Ishikawa (cell line): ENCODE data around the gene ERP44.

Experiments
- CEBPB ChIP-seq: IDR thresholded peaks from 2 replicates; pipeline ENCODE4 v1.6.1; 2012
- CREB1 ChIP-seq: IDR thresholded peaks from 2 replicates; pipeline ENCODE4 v1.6.1; 2012; ENCODE audit warnings: low read depth
- EGR1 ChIP-seq: IDR thresholded peaks from 2 replicates; pipeline ENCODE4 v1.6.1; 2012
- EP300 ChIP-seq: IDR thresholded peaks from 2 replicates; pipeline ENCODE4 v1.6.1; 2012; ENCODE audit warnings: borderline replicate concordance
- FOXM1 ChIP-seq: IDR thresholded peaks from 2 replicates; pipeline ENCODE4 v1.6.1; 2012; ENCODE audit warnings: low read depth, borderline replicate concordance
- NFIC ChIP-seq: IDR thresholded peaks from 2 replicates; pipeline ENCODE4 v1.6.1; 2012
- RAD21 ChIP-seq: IDR thresholded peaks from 2 replicates; pipeline ENCODE4 v1.6.1; 2012; ENCODE audit warnings: low read depth
- TAF1 ChIP-seq: IDR thresholded peaks from 2 replicates; pipeline ENCODE4 v1.6.1; 2012; ENCODE audit warnings: low read depth, mild to moderate bottlenecking
- TCF12 ChIP-seq: IDR thresholded peaks from 2 replicates; pipeline ENCODE4 v1.6.1; 2012; ENCODE audit warnings: low read depth
- TEAD4 ChIP-seq: IDR thresholded peaks from 2 replicates; pipeline ENCODE4 v1.6.1; 2012
- YY1 ChIP-seq: IDR thresholded peaks from 2 replicates; pipeline ENCODE4 v1.6.1; 2012; ENCODE audit warnings: low read depth
- ZBTB7A ChIP-seq: IDR thresholded peaks from 2 replicates; pipeline ENCODE4 v1.6.1; 2012; ENCODE audit warnings: low read depth
- TF ChIP-seq, protein P1 (sequence below): IDR thresholded peaks from 2 replicates; pipeline ENCODE4 v1.6.1; 2012
- TF ChIP-seq, protein P2 (sequence below): IDR thresholded peaks from 2 replicates; pipeline ENCODE4 v1.6.1; 2012; ENCODE audit warnings: low read depth, mild to moderate bottlenecking
- TF ChIP-seq, protein P3 (sequence below): IDR thresholded peaks from 2 replicates; pipeline ENCODE4 v1.6.1; 2012

The ERP44 gene

DNA sequence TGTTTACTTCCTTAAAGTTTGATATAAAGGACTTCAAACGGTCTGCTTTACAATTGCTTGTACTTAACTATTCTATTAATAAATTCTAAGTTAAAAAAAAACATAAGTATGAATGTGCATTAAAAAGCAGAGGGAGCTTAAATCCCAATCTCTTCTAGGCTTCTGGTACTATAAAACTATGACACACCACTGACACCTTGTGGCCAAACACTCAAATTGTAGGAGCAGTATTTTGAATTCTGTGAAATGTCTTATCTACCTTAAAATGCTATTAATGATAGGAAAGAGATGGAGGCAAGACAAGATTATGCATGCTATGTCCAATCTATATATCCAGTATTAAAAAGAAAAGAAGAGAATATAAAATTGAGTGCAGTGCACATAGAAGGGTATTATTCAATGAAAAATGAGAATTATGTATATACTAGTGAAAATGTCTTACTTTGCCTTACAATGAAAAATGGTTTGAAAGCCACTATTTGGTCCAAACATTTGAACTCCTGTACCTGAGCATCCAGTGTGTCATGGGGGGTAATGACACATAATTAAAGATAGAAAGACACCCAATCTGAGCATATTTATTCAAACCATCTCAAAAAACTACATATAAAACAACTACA is 87.6 kb downstream of the ERP44 start:
- TF ChIP-seq RAD21 (peak; percentile 62), EP300 (no peak)

DNA sequence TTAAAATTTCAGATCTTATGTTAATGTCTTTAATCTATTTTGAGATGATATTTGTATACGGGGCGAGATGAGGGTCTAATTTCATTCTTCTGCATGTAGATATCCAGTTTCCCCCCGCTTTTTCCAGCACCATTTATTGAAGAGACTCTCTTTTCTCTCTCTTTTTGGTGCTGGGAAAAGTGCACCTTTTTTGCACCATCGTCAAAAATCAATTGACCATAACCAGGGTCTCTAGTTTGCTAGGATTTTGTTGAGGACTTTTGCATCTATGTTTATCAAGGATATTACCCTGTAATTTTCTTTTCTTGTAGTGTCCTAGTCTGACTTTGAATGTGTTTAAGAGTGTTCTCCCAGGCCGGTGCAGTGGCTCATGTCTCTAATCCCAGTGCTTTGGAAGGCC is 99.0 kb downstream of the ERP44 start:
- TF ChIP-seq, protein P1, sequence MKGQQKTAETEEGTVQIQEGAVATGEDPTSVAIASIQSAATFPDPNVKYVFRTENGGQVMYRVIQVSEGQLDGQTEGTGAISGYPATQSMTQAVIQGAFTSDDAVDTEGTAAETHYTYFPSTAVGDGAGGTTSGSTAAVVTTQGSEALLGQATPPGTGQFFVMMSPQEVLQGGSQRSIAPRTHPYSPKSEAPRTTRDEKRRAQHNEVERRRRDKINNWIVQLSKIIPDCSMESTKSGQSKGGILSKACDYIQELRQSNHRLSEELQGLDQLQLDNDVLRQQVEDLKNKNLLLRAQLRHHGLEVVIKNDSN = no peak
- TF ChIP-seq, protein P2, sequence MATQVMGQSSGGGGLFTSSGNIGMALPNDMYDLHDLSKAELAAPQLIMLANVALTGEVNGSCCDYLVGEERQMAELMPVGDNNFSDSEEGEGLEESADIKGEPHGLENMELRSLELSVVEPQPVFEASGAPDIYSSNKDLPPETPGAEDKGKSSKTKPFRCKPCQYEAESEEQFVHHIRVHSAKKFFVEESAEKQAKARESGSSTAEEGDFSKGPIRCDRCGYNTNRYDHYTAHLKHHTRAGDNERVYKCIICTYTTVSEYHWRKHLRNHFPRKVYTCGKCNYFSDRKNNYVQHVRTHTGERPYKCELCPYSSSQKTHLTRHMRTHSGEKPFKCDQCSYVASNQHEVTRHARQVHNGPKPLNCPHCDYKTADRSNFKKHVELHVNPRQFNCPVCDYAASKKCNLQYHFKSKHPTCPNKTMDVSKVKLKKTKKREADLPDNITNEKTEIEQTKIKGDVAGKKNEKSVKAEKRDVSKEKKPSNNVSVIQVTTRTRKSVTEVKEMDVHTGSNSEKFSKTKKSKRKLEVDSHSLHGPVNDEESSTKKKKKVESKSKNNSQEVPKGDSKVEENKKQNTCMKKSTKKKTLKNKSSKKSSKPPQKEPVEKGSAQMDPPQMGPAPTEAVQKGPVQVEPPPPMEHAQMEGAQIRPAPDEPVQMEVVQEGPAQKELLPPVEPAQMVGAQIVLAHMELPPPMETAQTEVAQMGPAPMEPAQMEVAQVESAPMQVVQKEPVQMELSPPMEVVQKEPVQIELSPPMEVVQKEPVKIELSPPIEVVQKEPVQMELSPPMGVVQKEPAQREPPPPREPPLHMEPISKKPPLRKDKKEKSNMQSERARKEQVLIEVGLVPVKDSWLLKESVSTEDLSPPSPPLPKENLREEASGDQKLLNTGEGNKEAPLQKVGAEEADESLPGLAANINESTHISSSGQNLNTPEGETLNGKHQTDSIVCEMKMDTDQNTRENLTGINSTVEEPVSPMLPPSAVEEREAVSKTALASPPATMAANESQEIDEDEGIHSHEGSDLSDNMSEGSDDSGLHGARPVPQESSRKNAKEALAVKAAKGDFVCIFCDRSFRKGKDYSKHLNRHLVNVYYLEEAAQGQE = no peak
- TF ChIP-seq, protein P3, sequence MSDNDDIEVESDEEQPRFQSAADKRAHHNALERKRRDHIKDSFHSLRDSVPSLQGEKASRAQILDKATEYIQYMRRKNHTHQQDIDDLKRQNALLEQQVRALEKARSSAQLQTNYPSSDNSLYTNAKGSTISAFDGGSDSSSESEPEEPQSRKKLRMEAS = no peak
- TF ChIP-seq CREB1 (no peak), TAF1 (no peak), EGR1 (no peak), RAD21 (no peak), FOXM1 (no peak), ZBTB7A (no peak), NFIC (no peak), TEAD4 (no peak), EP300 (no peak), CEBPB (no peak), TCF12 (no peak), YY1 (no peak)

DNA sequence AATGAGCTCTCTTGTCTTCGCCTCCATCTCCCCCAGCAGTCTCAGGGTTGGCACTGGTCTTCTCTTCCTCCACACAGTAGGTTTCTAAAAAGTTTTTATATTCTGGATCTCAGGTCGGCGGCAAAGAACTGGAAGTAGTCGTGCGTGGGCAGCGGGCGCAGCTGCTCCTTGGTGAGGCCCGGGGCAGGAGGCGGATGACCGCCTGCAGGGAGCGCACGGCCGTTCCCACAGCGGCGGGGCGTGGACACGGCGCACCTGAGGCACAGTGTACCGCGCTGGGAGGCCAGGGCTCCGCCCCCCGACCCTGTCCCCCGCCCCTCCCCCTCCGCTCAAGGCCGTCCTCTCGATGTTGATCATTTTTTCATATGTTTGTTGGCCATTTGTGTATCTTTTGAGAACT is 99.9 kb downstream of the ERP44 start:
- no peak for TF ChIP-seq CEBPB
- no peak for TF ChIP-seq TAF1
- TF ChIP-seq, protein P1 = no peak
- TF ChIP-seq RAD21 = no peak
- TF ChIP-seq YY1 = no peak
- TF ChIP-seq, protein P2 = no peak
- TF ChIP-seq, protein P3 = no peak
- TF ChIP-seq TCF12 = no peak
- no peak for TF ChIP-seq FOXM1
- TF ChIP-seq CREB1 = no peak
- no peak for TF ChIP-seq NFIC
- TF ChIP-seq TEAD4 = no peak
- no peak for TF ChIP-seq EGR1
- no peak for TF ChIP-seq ZBTB7A
- TF ChIP-seq EP300 = no peak

DNA sequence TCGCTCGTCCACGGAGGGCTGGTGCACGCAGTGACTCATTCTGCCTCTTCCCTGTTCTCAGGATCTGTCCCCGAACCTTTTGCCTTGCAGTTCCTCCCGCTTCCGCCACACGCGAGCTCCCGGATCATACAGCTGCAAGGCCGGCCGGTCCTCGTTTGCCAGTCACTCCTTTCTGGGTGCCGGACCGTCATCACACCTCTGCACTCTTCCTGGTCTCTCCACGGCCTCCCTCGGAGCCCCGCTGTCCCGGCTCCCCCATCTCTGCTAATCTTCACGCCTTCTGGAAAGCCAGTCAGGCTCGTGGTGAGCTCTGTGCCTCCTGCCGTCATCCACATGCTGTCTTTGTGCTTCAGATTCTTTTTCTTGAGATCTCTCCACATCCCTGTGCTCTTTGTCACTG is 100.5 kb downstream of the ERP44 start:
- TF ChIP-seq CEBPB = no peak
- TF ChIP-seq YY1 = no peak
- no peak for TF ChIP-seq TCF12
- TF ChIP-seq TAF1 = no peak
- TF ChIP-seq NFIC = no peak
- TF ChIP-seq, protein P1 = no peak
- TF ChIP-seq CREB1 = no peak
- no peak for TF ChIP-seq ZBTB7A
- TF ChIP-seq, protein P3 = no peak
- TF ChIP-seq, protein P2 = no peak
- TF ChIP-seq TEAD4 = no peak
